Neural progenitor cell (in vitro differentiated cells): Measurements from ENCODE around the gene HTR5A. TPM values are rescaled to one million over a fixed set of nuclear protein-coding genes. Genes with fewer than 3 reads are reported as not detected.

Experiments
- DNase-seq: peaks from one replicate; pipeline ENCODE4 v3.0.0-alpha.2; 2016; ENCODE audit warnings: low spot score
- H2AFZ ChIP-seq: fragments of 200-600 bp; sonication (generic); replicated peaks from 2 replicates; pipeline ENCODE4 v1.6.1; 2016; ENCODE audit warnings: antibody characterized with exemption
- H3F3A ChIP-seq: fragments of 200-600 bp; sonication (generic); 2 replicates; pipeline ENCODE4 v1.6.1; 2016; ENCODE audit warnings: antibody characterized with exemption, low read depth
- H3K27ac ChIP-seq: fragments of 200-600 bp; sonication (generic); 2 replicates; pipeline ENCODE4 v1.5.1; 2016; ENCODE audit warnings: mild to moderate bottlenecking
- H3K27me3 ChIP-seq: fragments of 200-600 bp; sonication (generic); 2 replicates; pipeline ENCODE4 v1.6.1; 2016; ENCODE audit warnings: mild to moderate bottlenecking, moderate library complexity
- H3K36me3 ChIP-seq: fragments of 200-600 bp; sonication (generic); 2 replicates; pipeline ENCODE4 v1.5.1; 2016
- H3K4me1 ChIP-seq: fragments of 200-600 bp; sonication (generic); 2 replicates; pipeline ENCODE4 v1.6.1; 2016; ENCODE audit warnings: mixed run types
- H3K4me2 ChIP-seq: fragments of 200-600 bp; sonication (generic); 2 replicates; pipeline ENCODE4 v1.6.1; 2016
- H3K4me3 ChIP-seq: fragments of 200-600 bp; sonication (generic); 2 replicates; pipeline ENCODE4 v1.5.1; 2016
- H3K79me2 ChIP-seq: fragments of 200-600 bp; sonication (generic); 2 replicates; pipeline ENCODE4 v1.6.1; 2016; ENCODE audit warnings: low read depth
- H3K9ac ChIP-seq: fragments of 200-600 bp; sonication (generic); 2 replicates; pipeline ENCODE4 v1.6.1; 2016
- H3K9me3 ChIP-seq: fragments of 200-600 bp; sonication (generic); 2 replicates; pipeline ENCODE4 v1.5.1; 2016; ENCODE audit warnings: low read depth
- H4K20me1 ChIP-seq: fragments of 200-600 bp; sonication (generic); 2 replicates; pipeline ENCODE4 v1.6.1; 2016; ENCODE audit warnings: low read depth
- H3K27ac Mint-ChIP-seq: 3 replicates; pipeline ENCODE4 v1.8.0; 2021; ENCODE audit warnings: mixed read lengths
- H3K27me3 Mint-ChIP-seq: 2 replicates; pipeline ENCODE4 v1.8.0; 2022; ENCODE audit warnings: low read depth, mild to moderate bottlenecking, inconsistent platforms, moderate library complexity, mixed read lengths; ENCODE audit not compliant: insufficient read depth
- H3K36me3 Mint-ChIP-seq: 3 replicates; pipeline ENCODE4 v1.8.0; 2021; ENCODE audit warnings: mixed read lengths
- H3K4me1 Mint-ChIP-seq: 3 replicates; pipeline ENCODE4 v1.8.0; 2021; ENCODE audit warnings: mixed read lengths
- H3K4me3 Mint-ChIP-seq: 3 replicates; pipeline ENCODE4 v1.8.0; 2021; ENCODE audit warnings: mild to moderate bottlenecking, moderate library complexity, mixed read lengths
- H3K9me3 Mint-ChIP-seq: 3 replicates; pipeline ENCODE4 v1.8.0; 2020; ENCODE audit warnings: mixed read lengths
- EZH2 ChIP-seq: fragments of 200-600 bp; sonication (generic); IDR thresholded peaks from 2 replicates; pipeline ENCODE4 v1.6.1; 2017; ENCODE audit warnings: antibody characterized with exemption, mild to moderate bottlenecking, moderate library complexity
- EZH2phosphoT487 ChIP-seq: fragments of 200-600 bp; sonication (generic); IDR thresholded peaks from 2 replicates; pipeline ENCODE4 v1.6.1; 2017; ENCODE audit warnings: antibody characterized with exemption
- total RNA-seq: library from RNA; depleted of rRNA; stranded (reverse); fragments of >200 nt; gene quantifications from 2 replicates; pipeline ENCODE4 v1.2.3, GENCODE V29; 2015; ENCODE audit warnings: low replicate concordance
- TF ChIP-seq, protein P1 (sequence below): fragments of 200-600 bp; sonication (generic); IDR thresholded peaks from 2 replicates; pipeline ENCODE4 v1.5.1; 2017; ENCODE audit warnings: antibody characterized with exemption, mild to moderate bottlenecking

The HTR5A gene
- total RNA-seq, 1 donor from 2014 or later = not detected

DNA sequence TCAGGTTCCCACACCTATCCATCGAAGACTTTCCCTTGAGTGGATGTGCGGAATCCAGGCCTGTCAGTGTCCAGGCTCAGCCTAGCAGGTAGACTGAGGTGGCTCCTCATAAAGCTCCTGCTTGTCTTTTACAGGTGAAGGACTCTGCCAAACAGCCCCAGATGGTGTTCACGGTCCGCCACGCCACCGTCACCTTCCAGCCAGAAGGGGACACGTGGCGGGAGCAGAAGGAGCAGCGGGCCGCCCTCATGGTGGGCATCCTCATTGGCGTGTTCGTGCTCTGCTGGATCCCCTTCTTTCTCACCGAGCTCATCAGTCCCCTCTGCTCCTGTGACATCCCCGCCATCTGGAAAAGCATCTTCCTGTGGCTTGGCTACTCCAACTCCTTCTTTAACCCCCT is 13.9 kb downstream of the HTR5A start:
- no peak for DNase-seq

DNA sequence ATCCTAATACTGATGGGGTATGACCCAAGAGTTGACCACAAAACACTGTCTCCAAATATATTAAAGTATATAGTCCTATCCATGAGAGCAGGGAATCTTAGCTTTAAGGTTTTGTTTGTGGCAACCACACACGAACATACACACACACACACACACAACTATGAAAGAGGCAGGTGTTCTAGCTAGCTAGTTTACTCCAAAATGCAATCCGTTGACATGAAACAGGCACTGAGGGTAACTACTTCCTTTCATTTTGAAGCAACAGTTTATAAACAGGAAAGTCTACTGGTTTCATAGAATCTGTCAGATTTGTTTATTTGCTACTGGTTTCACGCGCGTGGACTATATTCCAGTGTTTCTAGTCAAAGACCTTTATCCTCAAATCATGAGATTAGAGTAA is 14.8 kb downstream of the HTR5A start:
- TF ChIP-seq EZH2phosphoT487 (no peak), EZH2 (no peak)
- TF ChIP-seq, protein P1, sequence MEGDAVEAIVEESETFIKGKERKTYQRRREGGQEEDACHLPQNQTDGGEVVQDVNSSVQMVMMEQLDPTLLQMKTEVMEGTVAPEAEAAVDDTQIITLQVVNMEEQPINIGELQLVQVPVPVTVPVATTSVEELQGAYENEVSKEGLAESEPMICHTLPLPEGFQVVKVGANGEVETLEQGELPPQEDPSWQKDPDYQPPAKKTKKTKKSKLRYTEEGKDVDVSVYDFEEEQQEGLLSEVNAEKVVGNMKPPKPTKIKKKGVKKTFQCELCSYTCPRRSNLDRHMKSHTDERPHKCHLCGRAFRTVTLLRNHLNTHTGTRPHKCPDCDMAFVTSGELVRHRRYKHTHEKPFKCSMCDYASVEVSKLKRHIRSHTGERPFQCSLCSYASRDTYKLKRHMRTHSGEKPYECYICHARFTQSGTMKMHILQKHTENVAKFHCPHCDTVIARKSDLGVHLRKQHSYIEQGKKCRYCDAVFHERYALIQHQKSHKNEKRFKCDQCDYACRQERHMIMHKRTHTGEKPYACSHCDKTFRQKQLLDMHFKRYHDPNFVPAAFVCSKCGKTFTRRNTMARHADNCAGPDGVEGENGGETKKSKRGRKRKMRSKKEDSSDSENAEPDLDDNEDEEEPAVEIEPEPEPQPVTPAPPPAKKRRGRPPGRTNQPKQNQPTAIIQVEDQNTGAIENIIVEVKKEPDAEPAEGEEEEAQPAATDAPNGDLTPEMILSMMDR = no peak
- DNase-seq = no peak
- no peak overlapping the region for H3K9ac ChIP-seq
- H4K20me1 ChIP-seq = no peaks in the 10 kb centered on the region
- H3K4me1 ChIP-seq = peaks cover 5% of the 10 kb centered on the region
- peaks cover under 1% of the 10 kb centered on the region for H3K27me3 ChIP-seq
- no peaks in the 10 kb centered on the region for H3F3A ChIP-seq
- H3K4me3 ChIP-seq = no peak overlapping the region
- no peaks in the 10 kb centered on the region for H3K36me3 ChIP-seq
- H2AFZ ChIP-seq = no peak overlapping the region
- no peak overlapping the region for H3K27ac ChIP-seq
- peaks cover 4% of the 10 kb centered on the region for H3K27me3 Mint-ChIP-seq
- H3K79me2 ChIP-seq = no peaks in the 10 kb centered on the region
- no peaks in the 10 kb centered on the region for H3K36me3 Mint-ChIP-seq
- H3K9me3 ChIP-seq = no peaks in the 10 kb centered on the region
- no peaks in the 10 kb centered on the region for H3K4me1 Mint-ChIP-seq
- no peak overlapping the region for H3K4me2 ChIP-seq
- H3K27ac Mint-ChIP-seq = no peak overlapping the region
- no peaks in the 10 kb centered on the region for H3K9me3 Mint-ChIP-seq
- H3K4me3 Mint-ChIP-seq = no peak overlapping the region

More for the DNA sequence above, 13.9 kb downstream of the HTR5A start:
- H3K27me3 ChIP-seq = peaks cover 8% of the 10 kb centered on the region
- H4K20me1 ChIP-seq = no peaks in the 10 kb centered on the region
- H3K27ac Mint-ChIP-seq = no peak overlapping the region
- H3K4me1 Mint-ChIP-seq = no peaks in the 10 kb centered on the region
- H2AFZ ChIP-seq = no peak overlapping the region
- no peaks in the 10 kb centered on the region for H3K36me3 ChIP-seq
- no peaks in the 10 kb centered on the region for H3F3A ChIP-seq
- no peaks in the 10 kb centered on the region for H3K9me3 ChIP-seq
- peaks cover 4% of the 10 kb centered on the region for H3K27me3 Mint-ChIP-seq
- H3K79me2 ChIP-seq = no peaks in the 10 kb centered on the region
- no peak for TF ChIP-seq EZH2
- TF ChIP-seq, protein P1 = no peak
- no peak for TF ChIP-seq EZH2phosphoT487
- no peak overlapping the region for H3K4me3 Mint-ChIP-seq
- H3K9ac ChIP-seq = no peak overlapping the region
- no peak overlapping the region for H3K27ac ChIP-seq
- no peak overlapping the region for H3K4me3 ChIP-seq
- H3K36me3 Mint-ChIP-seq = no peaks in the 10 kb centered on the region
- H3K4me2 ChIP-seq = no peak overlapping the region
- peaks cover 5% of the 10 kb centered on the region for H3K4me1 ChIP-seq
- no peaks in the 10 kb centered on the region for H3K9me3 Mint-ChIP-seq

DNA sequence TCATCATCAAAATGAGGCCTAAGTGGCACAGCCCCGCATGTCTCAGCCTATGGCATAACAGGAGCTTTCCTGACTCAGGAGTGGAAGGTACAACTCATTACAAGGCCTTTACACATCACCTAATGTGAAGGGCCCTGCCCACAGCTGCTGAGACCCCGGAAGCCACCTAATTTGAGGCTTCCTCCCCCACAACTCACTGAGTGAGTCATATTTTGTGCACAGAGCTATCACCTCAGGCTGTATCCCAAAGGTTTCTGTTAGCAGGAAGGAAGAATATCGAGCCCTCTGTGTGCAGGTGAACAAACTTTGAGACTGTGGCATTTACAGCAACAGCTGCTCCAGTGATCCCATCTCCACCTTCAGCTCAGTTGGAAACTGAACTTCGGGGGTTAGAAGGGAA is 20.6 kb downstream of the HTR5A start:
- Histone ChIP-seq H3K79me2 (no peaks in the 10 kb centered on the region), H3K27me3 (no peaks in the 10 kb centered on the region), H3F3A (no peaks in the 10 kb centered on the region), H3K9me3 (no peaks in the 10 kb centered on the region), H3K36me3 (no peaks in the 10 kb centered on the region), H3K4me3 (no peak overlapping the region), H3K4me1 (no peaks in the 10 kb centered on the region), H2AFZ (no peak overlapping the region), H4K20me1 (no peaks in the 10 kb centered on the region), H3K4me2 (no peak overlapping the region), H3K9ac (no peak overlapping the region), H3K27ac (no peak overlapping the region)
- H3K27ac Mint-ChIP-seq = no peak overlapping the region
- no peaks in the 10 kb centered on the region for H3K4me1 Mint-ChIP-seq
- no peak overlapping the region for H3K4me3 Mint-ChIP-seq
- H3K9me3 Mint-ChIP-seq = peaks cover 3% of the 10 kb centered on the region
- peaks cover 17% of the 10 kb centered on the region for H3K27me3 Mint-ChIP-seq
- no peaks in the 10 kb centered on the region for H3K36me3 Mint-ChIP-seq
- no peak for DNase-seq
- TF ChIP-seq EZH2phosphoT487 = no peak
- TF ChIP-seq, protein P1 = no peak

DNA sequence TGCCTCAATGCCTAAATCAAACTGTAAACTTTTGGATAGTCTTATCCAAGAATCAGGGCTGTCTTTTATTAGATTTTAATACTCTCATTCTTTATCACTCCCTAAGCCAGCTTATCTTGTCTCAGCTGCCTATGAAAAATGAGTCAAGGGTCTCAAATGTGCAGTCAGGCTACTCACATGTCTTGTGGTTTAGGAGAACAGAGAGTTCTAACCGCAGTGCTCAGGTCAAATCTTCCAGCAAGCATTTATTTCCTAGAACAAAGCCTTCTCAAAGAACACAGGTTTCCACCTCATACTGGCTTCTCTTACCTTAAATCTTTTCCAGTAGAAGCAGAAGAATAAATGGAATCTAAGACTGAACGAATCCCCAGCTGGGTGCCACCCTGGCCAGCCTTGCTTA is 23.5 kb downstream of the HTR5A start:
- no peaks in the 10 kb centered on the region for H3K4me1 ChIP-seq
- H3K4me3 ChIP-seq = no peak overlapping the region
- H4K20me1 ChIP-seq = no peaks in the 10 kb centered on the region
- no peaks in the 10 kb centered on the region for H3K27me3 ChIP-seq
- no peak overlapping the region for H3K27ac Mint-ChIP-seq
- no peaks in the 10 kb centered on the region for H3K79me2 ChIP-seq
- TF ChIP-seq, protein P1 = no peak
- no peak for TF ChIP-seq EZH2phosphoT487
- TF ChIP-seq EZH2 = no peak
- no peaks in the 10 kb centered on the region for H3F3A ChIP-seq
- no peak for DNase-seq
- peaks cover 5% of the 10 kb centered on the region for H3K9me3 Mint-ChIP-seq
- no peaks in the 10 kb centered on the region for H3K36me3 Mint-ChIP-seq
- H2AFZ ChIP-seq = no peak overlapping the region
- no peaks in the 10 kb centered on the region for H3K36me3 ChIP-seq
- no peak overlapping the region for H3K9ac ChIP-seq
- H3K27ac ChIP-seq = no peak overlapping the region
- H3K4me1 Mint-ChIP-seq = no peaks in the 10 kb centered on the region
- no peaks in the 10 kb centered on the region for H3K9me3 ChIP-seq
- H3K27me3 Mint-ChIP-seq = peaks cover 16% of the 10 kb centered on the region
- H3K4me3 Mint-ChIP-seq = no peak overlapping the region
- no peak overlapping the region for H3K4me2 ChIP-seq
